T47D (cell line): Measurements from ENCODE around the gene PSMB5.

Experiments
- DNase-seq, 2 experiments: peaks; one replicate each; pipeline versions ENCODE4 v3.0.0 to v3.0.0-alpha.2; 2011 to 2012; ENCODE audit warnings: low read depth in 1 of 2, low spot score in 1 of 2
- JUND ChIP-seq: IDR thresholded peaks from 2 replicates; pipeline ENCODE4 v1.6.1; 2012; ENCODE audit warnings: low read depth
- in situ Hi-C: cut with HindIII; loops from 2 replicates; pipeline ENCODE4 v1.10.0; 2016; ENCODE audit warnings: low sequenced_read_pairs, low pct_unique_long_range_greater_than_20kb

The PSMB5 gene

DNA sequence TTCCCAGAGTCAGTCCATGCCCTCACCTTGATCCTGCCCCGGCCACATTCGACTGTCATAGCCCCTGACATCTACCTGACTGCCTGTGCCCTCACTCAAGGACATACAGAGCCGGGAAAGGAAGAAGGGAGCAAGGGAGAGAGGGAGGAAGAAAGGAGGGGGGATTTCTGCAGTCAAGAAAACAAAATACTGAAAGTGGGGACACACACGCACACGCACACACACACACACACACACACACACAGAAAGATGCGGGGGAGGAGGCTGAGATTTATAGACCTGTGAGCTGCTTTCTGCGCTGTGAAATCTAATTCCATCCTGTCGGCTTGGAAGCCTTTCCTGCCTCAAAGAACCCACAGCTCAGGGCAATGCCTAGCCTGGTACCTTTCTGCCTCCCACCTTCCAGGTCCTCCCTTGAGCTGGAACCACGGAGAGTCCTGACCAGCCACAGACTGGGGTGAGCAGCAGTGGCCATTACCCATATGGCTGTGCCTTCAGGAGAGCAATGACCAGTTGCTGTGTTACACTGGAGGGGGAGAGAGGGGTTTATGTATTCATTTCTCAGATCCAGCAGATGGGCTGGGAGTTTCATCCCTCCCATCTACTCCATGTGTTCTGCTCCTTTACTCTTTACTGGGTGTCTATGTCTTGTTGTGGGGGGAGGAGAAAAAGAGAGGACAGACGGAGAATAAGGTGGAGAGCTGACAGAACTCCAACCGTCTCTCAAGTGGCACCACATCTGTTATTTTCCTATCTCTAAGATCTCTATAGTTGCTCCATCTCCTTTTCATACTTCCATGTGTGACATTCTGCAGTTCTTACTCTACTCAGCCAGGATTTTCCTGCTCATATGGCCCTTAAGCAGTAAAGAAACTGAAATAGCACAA lies 37.7 kb downstream of the PSMB5 start:
- in situ Hi-C loops: no loop called here
- no peak for TF ChIP-seq JUND
- DNase-seq: no peak

- no peak for TF ChIP-seq JUND
- in situ Hi-C loops: no loop called here
- no peak for DNase-seq
Measured at GRCh38 chr14:22995889-22996625, 38.6 kb downstream of the PSMB5 start.

GRCh38 chr14:22994762-22995275 lies 39.9 kb downstream of the PSMB5 start:
- TF ChIP-seq JUND: no peak
- no peak for DNase-seq
- in situ Hi-C loops: no loop called here

DNA sequence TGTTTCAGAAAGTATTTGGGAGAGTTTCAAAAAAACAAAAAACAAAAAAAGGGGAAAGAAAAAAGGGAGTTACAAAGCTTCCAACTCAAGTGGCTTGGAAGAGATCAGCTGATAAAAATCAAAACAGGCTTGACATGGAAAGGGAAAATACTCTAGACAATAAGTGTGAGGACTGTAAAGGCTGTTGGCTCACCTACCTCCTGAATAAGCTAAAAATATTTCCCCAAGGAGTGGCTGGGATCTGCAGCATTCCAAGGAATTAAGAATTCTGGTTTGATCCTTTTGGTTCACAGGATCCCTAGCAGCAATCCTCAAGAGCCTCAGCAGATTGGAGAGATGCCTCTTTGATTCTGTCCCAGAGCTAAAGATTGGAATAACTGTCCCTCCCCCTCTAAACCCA lies 41.2 kb downstream of the PSMB5 start:
- DNase-seq: no peak
- TF ChIP-seq JUND: no peak
- in situ Hi-C loops: no loop called here

DNA sequence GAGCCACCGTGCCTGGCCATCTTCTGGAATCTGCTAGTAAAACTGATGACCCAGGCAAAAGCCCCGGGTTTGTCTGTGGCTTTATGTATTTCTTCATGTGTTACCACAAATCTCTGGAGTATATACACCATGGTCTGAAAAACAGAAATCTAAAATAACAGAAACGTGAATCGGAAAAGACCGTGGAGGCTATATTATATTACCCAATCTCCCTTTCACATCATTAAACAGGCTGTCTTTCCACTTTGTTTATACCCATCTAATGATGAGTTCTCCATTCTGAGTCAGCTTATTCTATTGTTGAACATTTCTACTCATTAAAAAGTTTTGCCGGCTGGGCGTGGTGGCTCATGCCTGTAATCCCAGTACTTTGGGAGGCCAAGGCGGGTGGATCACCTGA lies 42.8 kb downstream of the PSMB5 start:
- TF ChIP-seq JUND: no peak
- no peak for DNase-seq
- in situ Hi-C loops: no loop called here

DNA sequence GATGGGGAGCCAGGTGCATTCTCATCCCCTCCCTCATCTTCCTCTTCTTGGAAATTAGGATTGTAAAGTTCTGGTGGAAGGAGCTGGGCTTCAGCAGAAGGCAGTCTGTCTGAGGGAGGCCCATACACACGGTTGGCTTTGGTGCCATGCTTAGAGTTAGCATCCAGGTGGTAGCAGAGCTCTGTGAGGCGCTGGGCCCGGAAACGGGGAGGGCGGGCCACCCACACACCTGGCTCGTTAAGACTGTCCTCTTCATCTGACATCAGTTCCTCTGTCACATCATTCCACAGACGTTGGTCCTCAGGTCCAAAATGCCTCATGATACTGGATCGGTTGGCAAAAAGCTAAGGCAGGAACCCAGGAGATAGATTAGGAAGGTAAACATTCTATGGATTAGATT lies 47.4 kb downstream of the PSMB5 start:
- in situ Hi-C loops: no loop called here
- no peak for TF ChIP-seq JUND
- DNase-seq: no peak

DNA sequence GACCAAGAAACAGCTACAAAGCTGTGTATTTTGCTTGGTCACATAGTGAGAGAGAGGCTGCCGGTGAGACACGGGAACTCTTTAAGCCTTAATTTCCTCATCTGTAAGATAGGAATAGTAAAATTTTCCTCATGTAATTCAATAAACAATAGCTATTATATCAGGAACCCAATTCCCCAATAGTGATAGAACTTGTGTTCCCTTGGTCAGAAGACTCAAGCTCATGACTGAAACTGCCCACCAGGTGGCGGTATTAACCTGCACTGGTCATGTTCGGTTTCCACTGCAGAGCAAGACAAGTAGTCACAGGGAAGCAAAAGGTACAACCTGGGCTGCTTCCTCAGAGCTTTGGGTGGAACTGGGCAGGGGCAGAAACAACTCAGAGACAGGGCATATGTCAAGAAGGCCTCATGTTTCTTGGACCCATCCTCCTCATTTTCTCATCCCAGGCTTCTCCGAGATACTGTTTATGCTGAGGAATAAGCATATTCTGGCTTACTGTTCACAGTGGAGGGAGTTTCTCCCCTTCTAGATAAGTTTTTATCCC lies 48.1 kb downstream of the PSMB5 start:
- TF ChIP-seq JUND: no peak
- in situ Hi-C loops: no loop called here
- DNase-seq: peak; percentile 63 to 85

DNA sequence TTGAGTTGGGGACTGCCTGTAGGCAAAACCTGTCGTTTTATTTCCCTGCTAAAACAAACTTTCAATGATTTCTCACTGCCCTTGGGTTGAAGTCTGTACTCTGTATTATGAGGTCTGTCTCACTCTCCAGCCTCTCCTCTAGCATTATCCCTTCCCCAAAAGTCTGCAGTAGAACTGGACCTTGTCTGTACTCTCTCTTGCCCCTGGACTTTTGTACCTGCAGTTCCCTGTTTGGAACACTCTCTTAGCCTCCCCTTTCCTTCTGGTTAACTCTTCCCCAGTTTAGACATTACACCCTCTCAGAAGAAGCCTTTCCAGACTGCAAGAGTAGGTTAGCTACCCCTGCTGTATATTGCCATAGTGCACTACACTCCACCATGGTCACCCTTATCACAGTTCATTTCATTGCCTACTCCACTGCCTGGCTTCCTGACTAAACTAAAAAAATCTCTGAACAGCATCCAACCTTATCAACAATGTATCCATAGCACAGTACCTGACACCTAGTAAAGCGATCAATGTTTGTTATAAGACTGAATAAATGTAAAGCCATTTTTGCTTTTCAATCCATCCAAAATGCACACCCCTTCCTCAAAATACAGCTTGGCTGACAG lies 48.7 kb downstream of the PSMB5 start:
- no peak for DNase-seq
- in situ Hi-C loops: no loop called here
- no peak for TF ChIP-seq JUND

DNA sequence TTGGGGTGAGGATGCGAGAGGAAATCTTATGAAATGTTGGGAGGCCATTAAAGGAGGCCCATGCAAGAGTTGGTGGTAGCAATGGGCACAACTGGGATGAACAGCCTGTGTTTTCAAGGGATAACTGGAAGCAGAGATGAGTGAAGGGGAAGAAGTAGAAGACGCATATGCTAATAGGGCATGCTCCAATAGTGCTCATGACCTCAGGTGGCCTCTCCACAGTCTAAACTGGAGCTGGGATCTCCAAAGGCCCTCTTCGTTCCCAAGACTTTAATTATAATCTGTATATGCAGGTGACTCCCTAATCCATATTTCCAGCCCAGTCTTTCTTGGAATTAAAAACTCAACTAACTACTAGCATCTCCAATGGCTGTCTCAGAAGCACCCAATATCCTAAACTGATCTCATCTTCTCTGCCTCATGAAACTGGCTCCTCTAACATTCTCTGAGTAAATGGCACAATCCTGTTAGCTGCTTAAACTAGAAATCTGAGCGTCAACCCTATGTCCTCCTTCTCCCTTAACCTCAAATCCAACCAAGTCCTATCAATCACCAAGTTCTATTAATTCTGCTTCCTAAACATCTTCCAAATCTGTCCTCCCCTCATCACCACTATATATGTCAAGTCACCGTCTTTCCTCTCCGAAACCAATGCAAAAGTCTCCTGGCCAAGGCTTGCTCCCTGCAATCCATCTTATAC lies 49.6 kb downstream of the PSMB5 start:
- DNase-seq: no peak
- in situ Hi-C loops: no loop called here
- no peak for TF ChIP-seq JUND

GRCh38 chr14:22982477-22983245 lies 52.0 kb downstream of the PSMB5 start, which contains the start of gene AJUBA:
TSS of gene AJUBA (minus strand) at chr14:22982551. CDS start at chr14:22982266, 285 bp downstream.
- in situ Hi-C loops: no loop called here
- TF ChIP-seq JUND: no peak
- peak; percentile 79 to 95 for DNase-seq

DNA sequence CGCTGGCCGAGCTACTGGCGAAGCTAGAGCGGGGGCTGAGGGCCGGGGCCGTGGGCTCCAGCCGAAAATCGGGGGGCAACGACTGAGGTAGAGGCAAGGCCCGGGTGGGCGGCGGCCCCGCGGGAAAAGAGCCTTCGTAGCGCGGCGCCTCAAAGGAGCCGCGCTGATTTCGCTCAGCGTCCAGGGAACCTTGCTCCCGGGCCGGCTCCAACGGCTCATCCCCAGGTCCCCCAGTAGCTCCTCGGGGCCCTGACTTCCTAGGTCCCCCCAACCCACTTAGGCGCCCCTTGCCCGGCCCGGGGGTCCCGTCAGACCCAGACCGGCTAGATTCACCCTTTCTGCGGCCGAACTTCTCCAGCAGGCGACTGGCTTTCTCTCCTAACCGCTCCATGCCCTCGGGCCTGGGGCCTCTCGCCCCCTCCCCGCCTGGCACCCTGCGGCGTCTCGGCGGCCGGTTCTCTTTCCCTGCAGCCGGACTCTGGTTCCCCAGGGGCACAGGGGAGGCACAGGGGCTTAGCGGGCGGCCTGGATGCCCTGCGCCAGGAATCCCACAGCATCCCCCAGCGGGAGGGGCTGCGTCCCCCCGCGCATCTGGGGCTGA lies 52.7 kb downstream of the PSMB5 start:
- DNase-seq: no peak
- TF ChIP-seq JUND: no peak
- in situ Hi-C loops: no loop called here
